NCI-H748 treated with DMSO at 0.1 percent for 48 hours (cell line): ENCODE results near the gene ZNF518B.
"Not testable (repeated sequence)": the region's sequence is repeated elsewhere in the genome, so short reads cannot be mapped to it uniquely, and the experiment has no call there.

ENCODE experiments used
- DNase-seq: peaks from one replicate; lab custom pipeline; 2025; lab: John Stamatoyannopoulos, UW

ZNF518B gene

GRCh38 chr4:10456260-10456594, 999 bp downstream of the ZNF518B start:
- no peak for DNase-seq

- no peak for DNase-seq
Observed at GRCh38 chr4:10455133-10455532, 2.1 kb downstream of the ZNF518B start.

GRCh38 chr4:10454726-10455125, 2.5 kb downstream of the ZNF518B start:
- DNase-seq: no peak

GRCh38 chr4:10454121-10454520, 3.1 kb downstream of the ZNF518B start:
- DNase-seq: no peak

- no peak for DNase-seq
Observed at GRCh38 chr4:10448991-10449390, 8.2 kb downstream of the ZNF518B start.

- DNase-seq: no peak
Observed at GRCh38 chr4:10442976-10443375, 14.2 kb downstream of the ZNF518B start.

GRCh38 chr4:10441512-10441911, 15.7 kb downstream of the ZNF518B start:
- DNase-seq: no peak

- no peak for DNase-seq
Observed at GRCh38 chr4:10438924-10439323, 18.3 kb downstream of the ZNF518B start.

- no peak for DNase-seq
Observed at GRCh38 chr4:10437735-10438134, 19.5 kb downstream of the ZNF518B start.

- DNase-seq: not testable (repeated sequence)
Observed at GRCh38 chr4:10427680-10428079, 29.5 kb downstream of the ZNF518B start.

- peak; percentile 25 for DNase-seq
Observed at GRCh38 chr4:10421344-10422055, 35.7 kb downstream of the ZNF518B start.

GRCh38 chr4:10417740-10418139, 39.5 kb downstream of the ZNF518B start:
- DNase-seq: no peak

GRCh38 chr4:10416441-10416840, 40.8 kb downstream of the ZNF518B start:
- DNase-seq: no peak

GRCh38 chr4:10413177-10413576, 44.0 kb downstream of the ZNF518B start:
- DNase-seq: no peak

- DNase-seq: no peak
Observed at GRCh38 chr4:10405672-10406071, 51.6 kb downstream of the ZNF518B start.

GRCh38 chr4:10403633-10404445, 53.4 kb downstream of the ZNF518B start:
- peak; percentile 9 for DNase-seq

GRCh38 chr4:10395971-10396580, 61.1 kb downstream of the ZNF518B start:
- DNase-seq: no peak
